Measurements from ENCODE around the gene DDX42. TPM values are rescaled to one million over a fixed set of nuclear protein-coding genes. Genes with fewer than 3 reads are reported as not detected.

DDX42 gene, protein sequence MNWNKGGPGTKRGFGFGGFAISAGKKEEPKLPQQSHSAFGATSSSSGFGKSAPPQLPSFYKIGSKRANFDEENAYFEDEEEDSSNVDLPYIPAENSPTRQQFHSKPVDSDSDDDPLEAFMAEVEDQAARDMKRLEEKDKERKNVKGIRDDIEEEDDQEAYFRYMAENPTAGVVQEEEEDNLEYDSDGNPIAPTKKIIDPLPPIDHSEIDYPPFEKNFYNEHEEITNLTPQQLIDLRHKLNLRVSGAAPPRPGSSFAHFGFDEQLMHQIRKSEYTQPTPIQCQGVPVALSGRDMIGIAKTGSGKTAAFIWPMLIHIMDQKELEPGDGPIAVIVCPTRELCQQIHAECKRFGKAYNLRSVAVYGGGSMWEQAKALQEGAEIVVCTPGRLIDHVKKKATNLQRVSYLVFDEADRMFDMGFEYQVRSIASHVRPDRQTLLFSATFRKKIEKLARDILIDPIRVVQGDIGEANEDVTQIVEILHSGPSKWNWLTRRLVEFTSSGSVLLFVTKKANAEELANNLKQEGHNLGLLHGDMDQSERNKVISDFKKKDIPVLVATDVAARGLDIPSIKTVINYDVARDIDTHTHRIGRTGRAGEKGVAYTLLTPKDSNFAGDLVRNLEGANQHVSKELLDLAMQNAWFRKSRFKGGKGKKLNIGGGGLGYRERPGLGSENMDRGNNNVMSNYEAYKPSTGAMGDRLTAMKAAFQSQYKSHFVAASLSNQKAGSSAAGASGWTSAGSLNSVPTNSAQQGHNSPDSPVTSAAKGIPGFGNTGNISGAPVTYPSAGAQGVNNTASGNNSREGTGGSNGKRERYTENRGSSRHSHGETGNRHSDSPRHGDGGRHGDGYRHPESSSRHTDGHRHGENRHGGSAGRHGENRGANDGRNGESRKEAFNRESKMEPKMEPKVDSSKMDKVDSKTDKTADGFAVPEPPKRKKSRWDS
- total RNA-seq, result 121 TPM

DNA sequence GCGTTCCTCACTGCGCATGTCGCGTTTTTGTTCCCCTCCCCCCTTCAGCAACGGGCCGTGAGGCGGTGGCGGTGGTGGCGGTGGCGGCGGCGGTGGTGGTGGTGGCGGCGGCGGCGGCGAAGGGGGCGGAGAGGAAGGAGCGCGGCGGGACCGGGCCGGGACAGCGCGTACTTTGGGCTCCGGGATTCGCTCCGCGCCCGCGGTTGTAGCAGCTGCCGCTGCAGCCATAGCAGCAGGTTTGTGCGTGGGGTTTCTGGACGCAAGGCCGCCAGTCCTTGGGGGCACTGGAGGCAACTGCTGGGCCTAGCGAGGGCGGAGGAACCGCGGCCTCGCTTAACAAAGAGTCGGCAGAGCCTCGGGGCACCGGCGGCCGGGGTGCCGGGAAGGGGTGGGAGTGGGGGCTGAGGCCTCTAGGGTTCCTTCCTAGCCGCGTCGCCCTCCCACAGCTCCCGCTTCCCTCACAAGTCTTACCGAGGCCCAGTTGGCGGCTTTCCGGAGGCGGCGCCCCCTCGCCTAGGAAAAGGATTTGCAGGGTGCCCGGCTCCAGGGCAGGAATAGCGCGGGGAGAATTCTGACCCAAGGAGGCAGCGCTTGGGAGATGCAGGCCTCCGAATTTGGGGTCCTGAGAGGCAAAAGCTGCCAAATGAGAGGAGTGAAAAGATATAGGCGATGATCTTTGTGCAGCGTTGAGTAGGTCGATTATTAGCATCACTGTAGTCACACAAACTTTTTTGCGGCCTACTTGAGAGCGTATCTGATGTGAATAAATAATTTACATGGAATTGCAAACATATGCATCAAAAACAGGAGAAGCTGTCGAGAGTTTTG lies at the start of gene DDX42:
Gene DDX42, plus strand, starts transcription at position 30 of the 828 bp plus-strand sequence. CDS start 12,880 bp downstream, outside the sequence.
- Histone ChIP-seq H3K4me3 (peak within 1 kb of the TSS; percentile 70 to 73), H3K36me3 (peaks cover 0 to 3% of the 10 kb centered on the region in 2 donors), H3K9me3 (no peaks in the 10 kb centered on the region), H3K27ac (peak within 1 kb of the TSS; percentile 89), H3K27me3 (no peaks in the 10 kb centered on the region), H3K4me1 (peaks cover 55% of the 10 kb centered on the region)
- no peak for TF ChIP-seq POLR2AphosphoS5 (IDR thresholded peaks at IDR 0.05; ENCODE audit: insufficient read depth in 1 of 2, low read depth in 1 of 2)
- TF ChIP-seq POLR2A (IDR thresholded peaks at IDR 0.05), result peak in 1 of 2 donors; percentile 11
- no peak for DNase-seq (ENCODE audit: extremely low spot score in 2 of 2)
- intact Hi-C loops (cut with DNase I), result no loop called here

DNA sequence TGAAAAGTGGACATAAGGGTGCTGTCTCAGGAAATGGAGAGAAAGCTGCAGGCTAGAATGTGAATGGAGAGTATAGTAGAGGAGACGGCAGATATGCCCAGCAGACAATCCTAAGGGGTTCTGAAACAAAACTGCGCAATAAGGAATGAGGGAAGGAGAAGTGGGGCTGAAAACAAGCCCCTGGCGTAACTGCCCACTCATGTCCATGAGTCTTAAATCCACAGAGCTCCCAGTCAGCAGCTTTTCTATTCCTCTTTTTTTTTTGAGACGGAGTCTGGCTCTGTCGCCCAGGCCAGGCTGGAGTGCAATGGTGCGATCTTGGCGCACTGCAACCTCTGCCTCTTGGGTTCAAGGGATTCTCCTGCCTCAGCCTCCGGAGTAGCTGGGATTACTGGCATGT lies 38.3 kb upstream of the DDX42 start:
- Histone ChIP-seq H3K27me3 (no peaks in the 10 kb centered on the region), H3K9me3 (no peaks in the 10 kb centered on the region), H3K36me3 (no peaks in the 10 kb centered on the region), H3K27ac (no peak overlapping the region), H3K4me3 (no peak overlapping the region), H3K4me1 (peaks cover 9% of the 10 kb centered on the region)
- DNase-seq (ENCODE audit: extremely low spot score in 2 of 2), result no peak
- intact Hi-C loops (cut with DNase I), result no loop called here
- TF ChIP-seq POLR2AphosphoS5 (IDR thresholded peaks at IDR 0.05; ENCODE audit: insufficient read depth in 1 of 2, low read depth in 1 of 2), result no peak
- TF ChIP-seq, protein P1, sequence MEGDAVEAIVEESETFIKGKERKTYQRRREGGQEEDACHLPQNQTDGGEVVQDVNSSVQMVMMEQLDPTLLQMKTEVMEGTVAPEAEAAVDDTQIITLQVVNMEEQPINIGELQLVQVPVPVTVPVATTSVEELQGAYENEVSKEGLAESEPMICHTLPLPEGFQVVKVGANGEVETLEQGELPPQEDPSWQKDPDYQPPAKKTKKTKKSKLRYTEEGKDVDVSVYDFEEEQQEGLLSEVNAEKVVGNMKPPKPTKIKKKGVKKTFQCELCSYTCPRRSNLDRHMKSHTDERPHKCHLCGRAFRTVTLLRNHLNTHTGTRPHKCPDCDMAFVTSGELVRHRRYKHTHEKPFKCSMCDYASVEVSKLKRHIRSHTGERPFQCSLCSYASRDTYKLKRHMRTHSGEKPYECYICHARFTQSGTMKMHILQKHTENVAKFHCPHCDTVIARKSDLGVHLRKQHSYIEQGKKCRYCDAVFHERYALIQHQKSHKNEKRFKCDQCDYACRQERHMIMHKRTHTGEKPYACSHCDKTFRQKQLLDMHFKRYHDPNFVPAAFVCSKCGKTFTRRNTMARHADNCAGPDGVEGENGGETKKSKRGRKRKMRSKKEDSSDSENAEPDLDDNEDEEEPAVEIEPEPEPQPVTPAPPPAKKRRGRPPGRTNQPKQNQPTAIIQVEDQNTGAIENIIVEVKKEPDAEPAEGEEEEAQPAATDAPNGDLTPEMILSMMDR (IDR thresholded peaks at IDR 0.05), result no peak
- no peak for TF ChIP-seq POLR2A (IDR thresholded peaks at IDR 0.05)

DNA sequence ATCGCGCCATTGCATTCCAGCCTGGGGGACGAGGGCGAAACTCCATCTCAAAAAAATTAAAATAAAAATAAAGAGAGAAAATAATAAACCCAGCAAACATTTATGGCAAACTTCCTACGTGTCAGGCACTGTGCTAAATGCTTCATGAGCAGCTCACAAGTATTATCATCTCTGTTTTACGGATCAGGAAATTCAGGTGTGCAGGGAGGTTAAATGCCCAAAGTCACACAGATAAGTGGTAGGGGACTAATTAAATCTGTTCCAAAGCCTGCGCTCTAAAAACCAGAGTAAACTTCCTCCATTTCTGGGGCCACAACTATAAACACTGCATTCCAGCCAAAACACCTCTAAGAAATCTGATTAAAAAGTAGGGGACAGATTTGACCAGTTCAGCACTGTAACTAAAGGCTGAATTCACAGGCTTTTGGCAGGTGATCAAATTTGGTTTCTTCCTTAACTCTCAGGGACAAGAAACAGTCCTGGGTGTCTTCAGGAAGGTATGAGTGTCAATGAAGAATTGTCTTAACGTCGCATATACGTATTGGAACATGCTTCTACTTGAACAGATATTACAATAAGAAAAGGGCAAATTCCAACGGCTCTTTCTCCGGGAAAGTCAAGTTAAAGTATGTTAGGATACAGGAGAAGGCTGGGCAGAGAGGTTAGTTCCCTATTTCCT lies 33.4 kb upstream of the DDX42 start:
- TF ChIP-seq, protein P1 (IDR thresholded peaks at IDR 0.05), result no peak
- TF ChIP-seq POLR2AphosphoS5 (IDR thresholded peaks at IDR 0.05; ENCODE audit: insufficient read depth in 1 of 2, low read depth in 1 of 2), result no peak
- no peak for TF ChIP-seq POLR2A (IDR thresholded peaks at IDR 0.05)
- Histone ChIP-seq H3K4me1 (peaks cover 11% of the 10 kb centered on the region), H3K27ac (peak overlapping the region; percentile 96), H3K36me3 (no peaks in the 10 kb centered on the region), H3K27me3 (no peaks in the 10 kb centered on the region), H3K4me3 (peak overlapping the region; percentile 84 to 85), H3K9me3 (no peaks in the 10 kb centered on the region)
- intact Hi-C loops (cut with DNase I), result no loop called here
- DNase-seq (ENCODE audit: extremely low spot score in 2 of 2), result no peak

DNA sequence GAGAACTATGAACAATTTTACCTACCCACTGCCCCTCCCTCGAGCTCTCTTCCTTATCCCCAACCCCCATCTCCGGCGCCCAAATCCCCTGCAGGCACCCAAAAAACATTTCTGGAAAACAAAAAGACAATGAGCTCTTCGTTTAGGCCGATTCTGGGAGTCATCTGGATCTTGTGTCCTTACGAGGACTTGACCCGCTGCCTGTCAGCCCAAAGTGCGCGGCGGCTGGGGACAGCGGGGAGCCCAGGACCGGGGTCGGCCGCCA lies 32.9 kb upstream of the DDX42 start:
- Histone ChIP-seq H3K4me1 (peaks cover 11% of the 10 kb centered on the region), H3K9me3 (no peaks in the 10 kb centered on the region), H3K4me3 (peak overlapping the region; percentile 84 to 85), H3K27me3 (no peaks in the 10 kb centered on the region), H3K36me3 (no peaks in the 10 kb centered on the region), H3K27ac (peak overlapping the region; percentile 96)
- DNase-seq (ENCODE audit: extremely low spot score in 2 of 2), result no peak
- intact Hi-C loops (cut with DNase I), result no loop called here
- TF ChIP-seq POLR2A (IDR thresholded peaks at IDR 0.05) (no peak), POLR2AphosphoS5 (IDR thresholded peaks at IDR 0.05; ENCODE audit: insufficient read depth in 1 of 2, low read depth in 1 of 2) (no peak)
- TF ChIP-seq, protein P1 (IDR thresholded peaks at IDR 0.05), result no peak

Data from vagina (tissue), 2 donors.